ENCODE data around the gene OR52W1.

Gene OR52W1, protein sequence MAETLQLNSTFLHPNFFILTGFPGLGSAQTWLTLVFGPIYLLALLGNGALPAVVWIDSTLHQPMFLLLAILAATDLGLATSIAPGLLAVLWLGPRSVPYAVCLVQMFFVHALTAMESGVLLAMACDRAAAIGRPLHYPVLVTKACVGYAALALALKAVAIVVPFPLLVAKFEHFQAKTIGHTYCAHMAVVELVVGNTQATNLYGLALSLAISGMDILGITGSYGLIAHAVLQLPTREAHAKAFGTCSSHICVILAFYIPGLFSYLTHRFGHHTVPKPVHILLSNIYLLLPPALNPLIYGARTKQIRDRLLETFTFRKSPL

DNA sequence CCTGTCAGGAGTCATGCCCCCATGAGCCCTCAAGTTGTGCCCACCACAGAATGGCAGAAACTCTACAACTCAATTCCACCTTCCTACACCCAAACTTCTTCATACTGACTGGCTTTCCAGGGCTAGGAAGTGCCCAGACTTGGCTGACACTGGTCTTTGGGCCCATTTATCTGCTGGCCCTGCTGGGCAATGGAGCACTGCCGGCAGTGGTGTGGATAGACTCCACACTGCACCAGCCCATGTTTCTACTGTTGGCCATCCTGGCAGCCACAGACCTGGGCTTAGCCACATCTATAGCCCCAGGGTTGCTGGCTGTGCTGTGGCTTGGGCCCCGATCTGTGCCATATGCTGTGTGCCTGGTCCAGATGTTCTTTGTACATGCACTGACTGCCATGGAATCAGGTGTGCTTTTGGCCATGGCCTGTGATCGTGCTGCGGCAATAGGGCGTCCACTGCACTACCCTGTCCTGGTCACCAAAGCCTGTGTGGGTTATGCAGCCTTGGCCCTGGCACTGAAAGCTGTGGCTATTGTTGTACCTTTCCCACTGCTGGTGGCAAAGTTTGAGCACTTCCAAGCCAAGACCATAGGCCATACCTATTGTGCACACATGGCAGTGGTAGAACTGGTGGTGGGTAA, at the start of gene OR52W1:
TSS of gene OR52W1 (plus strand) at position 51 of the 637 bp plus-strand sequence. CDS start at position 51, 0 bp downstream.
- DNase-seq = no peak

DNA sequence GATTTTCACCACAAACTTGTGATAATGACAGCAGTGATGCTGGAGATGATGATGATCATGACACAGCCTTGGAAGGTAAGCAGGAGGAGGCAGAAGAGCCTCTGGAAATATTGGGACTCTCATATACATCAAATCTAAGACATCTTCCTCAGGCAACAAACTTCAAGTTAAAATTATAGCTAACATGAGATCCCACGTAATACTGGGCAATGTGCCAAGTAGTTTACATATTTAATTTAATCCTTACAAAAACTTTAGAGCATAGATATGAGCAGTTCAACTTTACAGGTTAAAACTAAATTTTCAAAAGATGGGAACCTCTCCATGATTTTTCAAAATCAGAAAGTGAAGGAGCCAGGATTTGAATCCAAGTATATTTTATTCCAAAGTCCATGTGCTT, 47.9 kb upstream of the OR52W1 start:
- no peak for DNase-seq

DNA sequence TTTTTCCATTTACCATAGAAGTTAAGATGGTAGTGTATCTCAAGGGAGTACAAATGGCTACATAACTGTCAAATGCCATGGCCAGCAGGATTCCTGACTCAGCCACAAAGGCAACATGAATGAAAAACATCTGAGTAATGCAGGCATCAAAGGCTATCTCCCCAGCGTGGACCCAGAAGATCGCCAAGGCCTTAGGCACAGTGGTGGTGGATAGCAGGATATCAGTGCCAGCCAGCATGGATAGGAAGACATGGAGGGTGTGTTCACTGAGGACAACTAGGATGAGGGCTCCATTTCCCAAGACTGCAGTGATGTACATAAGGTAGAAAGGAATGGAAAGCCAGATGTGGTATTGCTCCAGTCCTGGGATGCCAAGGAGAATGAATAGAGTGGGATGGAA, 46.9 kb upstream of the OR52W1 start:
- DNase-seq = no peak

DNA sequence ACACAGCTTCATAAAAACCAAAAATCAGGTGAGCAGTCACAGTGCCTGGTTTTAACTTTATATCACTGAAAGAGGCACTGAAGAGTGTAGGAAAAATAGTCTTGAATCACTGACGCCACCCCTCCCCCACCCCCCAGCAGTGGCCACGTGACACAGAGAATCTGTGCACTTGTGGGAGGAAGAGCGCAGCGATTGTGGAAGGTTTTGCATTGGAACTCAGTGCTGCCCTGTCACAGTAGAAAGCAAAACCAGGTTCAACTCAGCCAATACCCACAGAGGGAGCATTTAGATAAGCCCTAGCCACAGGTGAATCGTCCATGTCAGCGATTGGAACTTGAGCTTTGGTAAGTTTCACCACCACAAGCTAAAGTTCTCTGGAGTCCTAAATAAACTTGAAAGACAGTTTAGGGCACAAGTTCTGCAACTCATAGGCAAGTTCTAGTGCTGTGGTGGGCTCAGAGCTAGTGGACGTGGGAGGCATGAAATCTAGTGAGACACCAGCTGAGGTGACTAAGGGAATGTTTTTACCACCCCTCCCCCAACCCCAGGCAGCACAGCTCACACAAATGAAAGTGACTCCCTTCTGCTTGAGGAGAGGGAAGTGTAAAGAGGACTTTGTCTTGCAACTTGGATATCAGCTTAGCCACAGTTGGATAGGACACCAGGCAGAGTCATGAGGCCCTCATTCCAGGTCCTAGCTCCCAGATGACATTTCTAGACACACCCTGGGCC, 42.2 kb upstream of the OR52W1 start:
- DNase-seq = no peak

DNA sequence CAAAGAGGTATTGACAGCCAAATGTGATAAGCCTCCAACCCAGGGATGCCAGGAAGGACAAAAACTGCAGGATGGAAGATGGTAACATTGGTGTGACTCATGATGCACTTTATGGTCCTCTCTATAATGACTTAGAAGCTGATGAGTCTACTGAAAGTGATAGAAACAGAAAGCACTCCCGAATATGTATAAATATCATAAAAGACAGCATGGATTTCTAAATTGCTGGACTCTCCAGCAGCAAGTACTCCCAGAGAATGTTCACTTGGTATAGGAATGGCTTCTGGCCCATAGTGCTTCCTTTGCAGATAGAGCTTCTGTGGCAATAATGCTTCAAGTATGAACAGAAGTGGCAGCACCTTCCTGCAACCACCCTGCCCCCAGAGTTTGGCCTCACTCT, 28.8 kb upstream of the OR52W1 start, which contains the start of gene OR52B2:
TSS of gene OR52B2 (minus strand) at position 101 of the 400 bp plus-strand sequence. CDS start at position 101, 0 bp downstream.
- DNase-seq = no peak

DNA sequence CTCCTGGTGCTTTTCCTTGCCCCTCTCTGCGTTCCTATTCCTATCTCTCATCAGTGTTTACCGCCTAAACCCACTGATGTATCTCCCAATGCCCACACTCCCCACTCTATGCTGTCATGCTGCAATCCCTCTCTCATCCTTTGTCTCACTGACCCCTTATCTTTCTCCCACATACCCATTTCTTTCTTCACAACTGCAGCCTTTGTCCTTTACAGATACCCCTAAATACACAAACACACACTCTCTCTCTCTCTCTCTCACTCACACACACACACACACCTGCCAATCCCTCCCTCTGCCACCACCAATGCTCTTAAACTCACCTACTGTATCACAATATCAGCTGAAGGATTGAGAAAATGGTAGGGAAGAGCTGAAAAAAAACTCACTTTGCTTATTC, 23.6 kb upstream of the OR52W1 start:
- DNase-seq = no peak

DNA sequence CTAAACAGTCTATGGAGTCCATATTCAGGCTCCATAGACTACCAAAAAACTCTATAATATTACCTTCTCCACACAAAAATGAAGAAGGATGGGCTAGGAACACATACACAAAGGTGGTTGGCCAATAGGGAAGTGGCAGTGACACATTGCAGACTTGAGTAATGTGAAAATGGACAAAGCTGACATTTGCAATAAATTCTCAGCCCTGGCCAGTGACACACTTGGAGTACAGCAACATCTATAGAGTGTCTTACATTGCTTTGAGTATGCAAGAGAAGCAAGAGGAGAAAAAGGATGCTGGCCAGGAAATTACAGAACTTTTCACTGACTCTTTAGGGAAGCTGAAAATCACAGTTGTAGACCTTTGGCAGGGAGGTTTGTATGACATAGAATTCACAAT, 7.3 kb upstream of the OR52W1 start:
- DNase-seq = no peak

DNA sequence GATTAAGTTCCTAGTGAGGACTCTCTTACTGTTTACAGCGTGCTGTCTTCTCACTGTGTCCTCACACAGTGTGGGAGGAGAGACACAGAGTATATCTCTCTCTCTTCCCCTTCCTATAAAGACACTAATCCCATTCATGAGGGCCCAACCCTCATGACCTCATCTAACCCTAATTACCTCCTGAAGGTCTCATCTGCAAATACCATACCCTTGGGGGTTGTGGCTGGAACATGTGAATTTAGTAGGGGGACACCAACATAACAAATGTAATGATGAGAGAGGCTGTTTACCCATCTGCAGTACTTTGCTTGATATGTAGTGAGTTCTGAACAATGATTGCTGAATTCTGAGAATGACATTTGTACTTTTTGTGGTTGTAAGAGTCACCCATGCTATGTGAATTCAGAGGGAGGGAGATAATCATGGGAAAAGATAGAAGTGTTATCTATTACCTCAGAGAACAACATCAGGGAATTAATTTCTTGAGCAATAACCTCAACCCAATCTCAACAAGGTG, 4.9 kb upstream of the OR52W1 start:
- no peak for DNase-seq

DNA sequence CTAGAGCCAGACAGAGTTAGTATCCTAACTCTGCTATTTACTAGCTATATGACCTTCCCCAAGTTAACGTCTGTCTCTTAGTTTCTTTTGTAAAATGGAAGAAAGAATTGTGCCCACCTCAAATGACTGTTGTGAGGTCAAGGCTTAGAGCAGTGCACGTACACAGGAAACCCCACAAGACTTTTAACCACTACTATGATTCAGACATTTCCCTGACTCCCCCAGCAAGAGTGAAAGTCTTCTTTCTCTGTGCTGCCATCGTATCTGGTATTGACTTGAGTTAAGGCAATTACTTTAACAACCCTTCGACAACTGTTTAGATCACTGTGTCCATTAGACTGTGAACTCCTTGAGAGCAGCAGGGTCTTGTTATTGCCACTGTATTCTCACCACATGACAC, 2.6 kb upstream of the OR52W1 start:
- no peak for DNase-seq

DNA sequence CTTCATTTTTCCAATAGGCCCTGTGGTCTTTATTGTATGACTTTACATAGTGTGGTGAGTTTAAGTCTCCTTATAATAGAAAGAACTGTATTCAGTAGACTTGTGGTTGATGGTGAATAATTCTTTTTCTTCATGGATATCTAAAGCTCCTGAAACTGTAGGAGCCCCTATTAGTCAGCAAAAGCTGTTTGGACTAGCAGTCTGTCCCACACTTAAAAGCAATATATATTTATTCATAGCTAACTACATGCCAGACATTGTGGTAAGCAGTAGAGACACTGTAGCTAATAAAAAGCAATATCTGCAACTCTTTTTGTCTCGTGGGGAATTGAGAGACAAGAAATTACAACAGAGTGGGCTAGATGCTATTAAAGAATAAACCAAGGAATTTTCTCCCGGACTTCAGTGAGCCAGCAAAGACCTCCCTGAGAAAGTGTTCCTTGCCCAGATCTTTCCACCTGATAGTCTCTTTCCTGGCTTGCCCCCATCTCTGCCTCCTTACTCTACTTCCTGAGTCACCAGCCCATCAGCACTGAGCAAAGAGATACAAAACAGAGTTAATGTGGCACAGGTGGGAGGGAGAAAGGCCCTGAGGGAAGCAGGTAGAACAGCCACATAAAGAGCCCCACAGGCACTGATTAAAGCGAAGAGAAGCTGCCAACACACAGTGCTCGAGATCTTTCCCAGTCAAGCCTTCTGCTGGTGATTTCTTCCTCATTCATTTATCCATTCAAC, 1.4 kb upstream of the OR52W1 start:
- DNase-seq = no peak

DNA sequence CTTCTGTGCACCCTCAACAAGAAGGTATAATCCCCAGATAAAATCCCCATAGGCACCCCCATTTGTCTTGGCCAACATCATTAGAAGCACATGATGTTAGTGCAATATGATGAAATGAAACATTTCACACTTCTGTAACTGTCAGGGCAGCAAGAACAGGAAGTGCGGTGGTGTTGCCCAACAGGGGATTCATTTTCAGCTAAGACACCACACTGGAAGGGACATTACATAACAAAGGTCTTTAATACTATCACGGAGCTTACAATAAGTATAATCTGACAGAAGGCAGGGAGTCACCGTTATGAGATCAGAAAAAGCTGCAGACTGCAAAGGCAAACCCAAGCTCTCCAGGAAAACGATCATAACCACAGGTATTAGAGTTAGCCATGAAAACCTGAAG, 2.0 kb downstream of the OR52W1 start:
- no peak for DNase-seq

DNA sequence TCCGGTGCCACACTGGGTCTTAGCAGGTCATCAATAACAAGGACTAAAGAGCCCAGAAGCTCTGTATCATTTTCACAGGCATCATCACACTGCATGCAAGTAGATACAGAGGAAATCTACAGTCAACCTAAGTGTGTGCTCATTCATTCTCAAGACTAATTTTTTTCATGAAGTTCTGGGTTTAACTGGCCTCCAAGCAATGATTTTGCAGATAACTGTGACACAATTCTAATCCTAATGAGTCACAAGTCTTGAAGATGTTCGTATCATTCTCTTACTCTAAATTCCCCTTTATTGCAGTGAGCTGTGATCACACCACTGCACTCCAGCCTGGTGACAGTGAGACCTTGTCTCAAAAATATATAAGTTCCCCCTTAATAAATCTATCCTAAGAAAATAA, 2.5 kb downstream of the OR52W1 start:
- DNase-seq = no peak

DNA sequence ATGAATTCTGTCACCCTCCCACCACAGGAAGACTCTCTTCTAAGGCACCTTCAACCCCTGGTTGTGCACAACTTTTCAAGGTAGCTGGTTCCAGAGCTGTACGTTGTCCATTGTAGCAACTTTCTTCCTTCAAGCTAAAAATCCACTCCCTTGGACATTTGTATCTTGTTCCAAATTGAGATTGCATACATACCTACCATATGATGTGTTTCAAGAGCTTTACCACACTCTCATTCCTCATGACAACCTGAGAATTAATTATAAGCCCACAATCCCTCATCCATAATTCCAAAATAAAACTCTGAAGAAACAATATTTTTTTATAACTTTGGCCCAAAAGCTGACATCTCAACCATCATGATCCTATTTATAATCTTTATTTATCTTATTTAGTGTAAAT, 3.0 kb downstream of the OR52W1 start:
- no peak for DNase-seq

DNA sequence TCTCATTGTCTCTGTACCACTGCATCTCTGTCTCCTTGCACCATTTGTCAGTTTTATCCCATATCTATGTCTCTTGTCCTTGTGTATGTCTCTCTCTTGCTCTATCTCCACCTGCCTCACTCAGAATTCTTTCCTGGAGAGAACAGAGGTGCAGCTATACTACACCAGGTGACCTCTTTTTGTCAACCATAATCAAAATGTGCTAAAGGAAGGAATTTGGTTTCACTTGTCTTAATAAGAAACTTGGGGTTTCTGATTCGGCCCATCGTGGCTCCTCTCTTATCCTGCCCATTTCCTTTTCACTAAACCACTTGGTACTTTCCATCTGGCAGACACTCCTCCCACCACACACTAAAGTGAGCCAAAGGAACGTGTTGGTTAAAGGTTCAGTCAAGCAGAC, 4.3 kb downstream of the OR52W1 start:
- no peak for DNase-seq

DNA sequence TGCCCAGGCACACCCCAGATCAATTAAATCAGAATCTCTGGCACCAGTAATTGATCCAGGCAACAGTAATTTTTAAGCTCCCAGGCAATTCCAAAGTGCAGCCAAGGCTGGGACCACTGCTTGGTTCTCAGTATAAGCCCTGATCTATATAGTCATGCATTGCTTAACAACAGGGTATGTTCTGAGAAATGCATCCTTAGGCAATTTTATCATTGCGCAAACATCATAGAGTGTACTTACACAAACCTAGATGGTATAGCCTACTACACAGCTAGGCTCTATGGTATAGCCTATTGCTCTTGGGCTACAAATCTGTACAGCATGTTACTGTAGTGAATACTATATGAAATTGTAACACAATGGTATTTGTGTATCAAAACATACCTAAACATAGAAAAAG, 5.7 kb downstream of the OR52W1 start:
- no peak for DNase-seq

DNA sequence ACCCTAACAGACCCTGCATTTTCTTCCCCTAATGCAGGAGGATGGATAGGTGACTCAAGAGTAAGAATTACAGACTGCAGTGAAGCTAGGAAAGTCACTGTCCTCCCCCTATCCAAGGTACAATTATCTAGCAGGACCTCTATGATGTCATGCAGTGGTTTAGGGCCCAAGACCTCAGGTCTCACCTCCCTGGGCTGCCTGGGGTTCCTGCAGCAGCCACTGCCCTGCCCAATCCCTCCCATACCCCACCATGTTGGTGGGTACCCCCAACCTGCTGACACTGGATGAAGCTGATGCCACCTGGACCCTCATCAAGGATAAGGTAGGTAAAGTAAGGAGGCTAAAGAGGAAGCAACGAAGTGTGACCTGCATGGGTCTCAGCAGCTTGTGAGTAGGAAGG, 6.3 kb downstream of the OR52W1 start, which contains the start of gene C11orf42:
TSS of gene C11orf42 (plus strand) at position 192 of the 400 bp plus-strand sequence. CDS start at position 251, 59 bp downstream.
- DNase-seq = no peak

DNA sequence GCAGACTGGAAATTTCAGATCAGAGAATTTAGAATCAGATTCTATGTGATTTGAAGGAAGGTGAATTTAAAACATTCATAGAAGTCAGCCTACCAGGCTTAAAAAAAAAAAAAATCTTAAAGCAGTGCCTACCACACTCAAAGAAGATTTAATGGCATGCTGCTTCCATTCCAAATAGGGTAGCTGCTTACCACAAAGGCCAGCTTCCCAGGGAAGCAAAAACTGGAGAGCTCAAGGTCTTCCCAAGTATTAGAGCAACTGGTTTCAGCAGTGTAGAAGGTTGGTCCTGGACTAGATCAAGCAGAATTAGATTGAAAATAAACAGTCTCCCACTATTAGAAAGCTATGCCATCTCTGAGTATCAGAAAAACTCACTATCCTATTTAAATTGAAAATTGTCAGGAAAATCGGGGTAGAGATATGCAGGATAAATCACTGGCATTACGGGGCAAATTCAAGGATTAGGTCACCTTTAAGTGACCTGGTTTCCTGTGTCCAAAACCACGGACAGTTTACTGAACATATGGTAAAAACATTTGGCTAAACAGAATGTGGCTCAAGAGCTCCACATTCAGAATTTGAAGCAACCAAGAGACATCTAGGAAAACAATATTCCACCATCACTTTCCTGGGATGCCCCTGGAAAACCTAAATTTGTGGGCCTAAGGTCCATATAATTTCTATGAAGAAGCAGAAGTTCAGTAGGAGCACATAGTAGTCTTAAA, 7.6 kb downstream of the OR52W1 start:
- DNase-seq = no peak

DNA sequence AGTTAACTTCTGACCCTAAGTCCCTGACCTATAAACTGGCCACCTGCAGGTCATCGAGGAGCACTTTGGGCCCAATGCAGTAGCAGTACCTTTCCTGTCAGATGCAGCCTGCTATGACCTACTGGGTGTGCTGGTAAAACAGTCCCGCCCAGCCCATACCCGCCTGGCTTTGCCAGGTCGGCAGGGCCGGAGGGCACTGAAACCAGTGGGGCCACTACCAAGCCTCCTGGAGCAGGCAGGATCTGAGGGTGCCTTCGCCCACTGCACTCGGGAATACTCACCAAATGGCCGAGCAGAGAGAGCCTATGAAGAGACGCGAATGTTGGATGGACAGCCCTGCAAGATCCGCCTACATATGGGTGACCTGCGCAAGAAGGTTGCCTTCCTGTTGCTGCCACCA, 10.8 kb downstream of the OR52W1 start:
- no peak for DNase-seq

DNA sequence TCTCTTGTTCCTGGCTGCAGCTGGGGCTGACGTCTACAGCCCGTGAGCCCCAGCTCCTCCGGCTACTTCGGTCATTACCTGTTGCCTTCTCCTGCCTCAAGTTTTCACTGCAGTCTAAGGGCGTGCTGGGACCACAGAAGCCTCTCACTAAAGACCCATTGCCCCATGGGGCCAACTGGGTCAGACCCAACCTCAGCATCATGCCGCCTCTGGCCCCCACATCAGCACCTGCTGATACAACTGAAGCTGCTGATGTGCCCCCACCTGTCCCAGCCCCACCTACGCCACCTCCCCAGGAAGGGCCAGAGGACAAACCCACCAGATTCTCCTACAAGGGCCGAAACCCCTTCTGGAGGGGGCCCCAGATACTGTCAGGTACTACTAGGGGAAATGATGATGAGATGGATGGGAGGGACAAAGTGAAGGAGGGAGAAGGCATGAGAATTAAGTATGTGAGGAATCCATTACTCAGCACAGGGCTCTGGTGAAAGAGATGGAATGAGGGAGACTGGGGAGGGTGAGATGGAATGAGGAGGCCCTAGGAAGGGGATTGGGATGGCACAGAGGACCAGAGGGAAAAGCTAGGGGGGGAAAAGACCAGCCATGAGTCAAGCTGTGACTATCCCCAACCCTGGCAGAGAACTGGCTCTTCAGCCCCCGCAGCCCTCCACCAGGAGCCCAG, 11.4 kb downstream of the OR52W1 start:
- DNase-seq = no peak

DNA sequence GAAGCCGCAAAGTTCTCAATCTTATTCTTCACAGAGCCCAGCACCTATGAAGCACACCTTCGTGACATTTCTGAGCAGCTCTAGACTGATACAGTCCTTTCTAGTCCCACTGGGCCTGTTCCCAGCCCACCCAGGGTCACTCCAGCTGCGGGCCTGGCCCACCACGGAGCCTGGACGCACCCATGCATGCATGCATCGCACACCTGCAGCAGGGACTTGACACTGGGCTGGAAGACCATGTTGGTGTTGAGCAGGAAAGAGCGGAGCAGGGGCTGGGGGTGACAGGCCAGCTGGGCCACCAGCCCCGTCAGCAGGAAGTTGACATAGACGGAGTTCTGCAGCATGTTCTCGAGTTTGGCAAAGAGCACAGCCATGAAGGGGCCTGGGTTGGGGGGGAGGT, 15.5 kb downstream of the OR52W1 start:
- DNase-seq = no peak

DNA sequence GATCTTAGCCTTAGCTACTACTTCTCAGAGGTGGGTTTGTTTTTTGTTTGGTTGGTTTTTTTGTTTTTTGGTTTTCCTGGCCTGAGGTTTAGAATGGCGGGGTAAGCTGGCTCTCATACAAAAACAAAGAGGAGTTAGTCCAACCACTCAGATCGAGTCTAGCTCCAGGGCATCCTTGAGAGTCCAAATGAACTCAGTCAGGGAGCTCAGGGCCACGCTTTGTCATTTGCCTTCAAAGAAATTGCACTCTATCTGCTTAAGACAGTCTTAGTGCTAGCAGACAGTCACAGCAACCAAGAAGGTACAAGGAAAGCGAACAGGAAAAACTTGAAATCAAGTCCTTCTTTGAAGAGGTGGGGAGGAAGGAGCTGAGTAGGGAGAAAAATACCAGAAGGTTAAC, 17.5 kb downstream of the OR52W1 start:
- no peak for DNase-seq

DNA sequence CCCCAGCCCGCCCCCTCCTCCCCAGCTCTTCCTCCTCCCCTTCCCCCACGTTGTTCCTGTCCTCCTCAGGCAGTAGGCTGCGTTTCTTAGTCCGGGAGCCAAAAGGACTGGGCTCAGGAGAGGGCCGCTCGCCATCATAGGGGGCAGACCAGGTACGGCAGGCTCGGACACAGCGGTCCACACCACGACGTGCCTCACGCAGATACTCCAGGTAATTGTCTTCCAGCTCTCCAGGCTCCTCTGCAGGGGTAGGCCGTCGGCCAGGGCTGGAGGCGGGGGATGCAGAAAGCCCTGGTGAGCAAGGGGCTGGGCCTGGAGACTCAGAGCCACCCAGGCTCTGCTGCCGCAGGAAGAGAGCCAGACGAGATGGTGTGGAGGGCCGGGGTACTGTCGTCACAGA, 18.7 kb downstream of the OR52W1 start:
- no peak for DNase-seq
